GM08714 (cell line): ENCODE results near the gene CYP4F12.
"Not testable (repeated sequence)": the region's sequence is repeated elsewhere in the genome, so short reads cannot be mapped to it uniquely, and the experiment has no call there.

ENCODE experiments used
- H3K4me3 ChIP-seq: fragments of 200-500 bp; sonication (Bioruptor generic); 2 replicates; pipeline ENCODE4 v1.5.1; 2014; ENCODE audit warnings: mild to moderate bottlenecking, low read length, inconsistent platforms
- ZNF274 ChIP-seq: IDR thresholded peaks from 2 replicates; pipeline ENCODE4 v1.6.1; 2012; ENCODE audit warnings: mild to moderate bottlenecking, low read depth, low read length

CYP4F12 gene

GRCh38 chr19:15671891-15672579, 852 bp upstream of the CYP4F12 start:
- H3K4me3 ChIP-seq, result no peak overlapping the region

DNA sequence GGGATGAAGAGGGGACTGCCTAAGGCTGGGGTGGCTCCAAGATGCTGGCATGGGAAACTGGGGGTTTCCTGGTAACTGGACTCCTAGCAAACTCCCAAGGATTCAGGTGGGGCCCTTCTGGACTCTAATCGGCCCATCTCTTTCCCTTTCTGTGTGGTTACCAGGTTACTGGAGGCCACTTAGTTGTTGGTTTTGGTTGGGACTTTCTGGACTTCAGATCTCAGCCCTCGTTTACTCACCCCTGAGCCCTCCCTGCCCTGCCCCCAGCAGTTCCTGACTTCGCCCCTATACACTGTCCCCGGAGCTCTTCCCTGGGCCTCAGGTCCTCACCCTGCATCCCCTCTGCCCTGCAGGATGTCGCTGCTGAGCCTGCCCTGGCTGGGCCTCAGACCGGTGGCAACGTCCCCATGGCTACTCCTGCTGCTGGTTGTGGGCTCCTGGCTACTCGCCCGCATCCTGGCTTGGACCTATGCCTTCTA, 328 bp downstream of the CYP4F12 start:
- no peak overlapping the region for H3K4me3 ChIP-seq
- TF ChIP-seq ZNF274, result no peak

More at GRCh38 chr19:15671891-15672579, 852 bp upstream of the CYP4F12 start:
- no peak for TF ChIP-seq ZNF274

DNA sequence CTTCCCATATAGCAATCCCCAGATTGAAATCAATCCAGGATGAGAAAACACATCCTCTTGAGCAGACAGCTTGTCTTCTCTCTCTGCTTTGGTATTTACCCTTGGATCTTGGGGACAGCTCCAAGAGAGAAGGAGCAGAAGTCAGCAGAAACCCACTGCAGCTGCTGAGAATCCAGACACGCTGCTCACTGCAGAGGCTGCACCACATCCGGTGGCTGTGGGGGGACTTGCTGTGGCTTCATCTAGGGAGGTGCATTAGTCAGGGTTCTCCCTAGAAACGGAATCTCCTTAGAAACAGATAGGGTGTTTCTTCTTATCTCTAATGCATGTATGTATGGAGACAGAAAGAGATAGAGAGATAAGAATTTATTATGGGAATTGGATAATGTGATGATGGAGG, 2.7 kb downstream of the CYP4F12 start:
- no peak overlapping the region for H3K4me3 ChIP-seq
- no peak for TF ChIP-seq ZNF274

- TF ChIP-seq ZNF274, result no peak
Observed at GRCh38 chr19:15679089-15679488, 6.2 kb downstream of the CYP4F12 start.

GRCh38 chr19:15679865-15680264, 7.0 kb downstream of the CYP4F12 start:
- H3K4me3 ChIP-seq, result not testable (repeated sequence)

More at GRCh38 chr19:15679089-15679488, 6.2 kb downstream of the CYP4F12 start:
- no peak overlapping the region for H3K4me3 ChIP-seq

DNA sequence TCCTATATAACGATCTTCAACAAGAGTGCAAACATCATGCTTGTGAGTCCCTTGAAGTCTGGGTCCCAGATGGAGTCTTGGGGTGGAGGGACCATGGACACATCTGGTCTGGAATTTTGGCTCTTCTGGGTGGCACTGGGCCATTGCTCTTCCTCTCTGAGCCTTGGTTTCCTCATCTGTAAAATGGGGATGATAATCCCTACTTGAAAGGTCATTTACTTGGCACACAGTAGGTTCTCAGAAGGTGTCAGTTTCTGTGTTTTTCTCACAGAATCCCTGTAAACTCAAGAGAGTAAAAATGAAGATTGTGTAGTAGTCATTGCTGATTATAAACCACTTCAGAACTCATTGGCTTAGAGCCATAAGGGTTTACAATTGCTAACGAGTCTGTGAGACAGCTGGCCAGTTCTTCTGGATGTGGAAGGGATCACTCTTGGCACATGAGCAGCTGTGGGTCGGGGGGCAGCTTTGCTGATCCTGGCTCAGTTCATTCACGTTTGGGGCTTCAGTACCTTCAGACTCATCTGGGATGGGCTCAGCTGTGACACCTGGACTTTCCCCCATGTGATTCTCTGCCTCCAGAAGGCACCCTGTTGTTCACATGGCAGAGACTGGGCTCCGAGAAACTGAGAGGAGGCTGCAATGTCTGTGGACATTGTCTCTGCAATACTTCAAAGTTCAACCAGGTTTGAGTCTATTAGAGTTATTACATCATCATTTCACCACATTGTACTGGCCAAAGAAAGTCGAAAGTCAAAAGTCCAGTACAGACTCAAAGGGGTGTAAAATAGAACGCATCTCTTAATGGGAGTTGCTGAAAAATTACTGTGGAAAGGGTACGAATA, 7.8 kb downstream of the CYP4F12 start:
- no peak overlapping the region for H3K4me3 ChIP-seq
- TF ChIP-seq ZNF274, result no peak

- no peak overlapping the region for H3K4me3 ChIP-seq
- no peak for TF ChIP-seq ZNF274
Observed at GRCh38 chr19:15683411-15683810, 10.5 kb downstream of the CYP4F12 start.

GRCh38 chr19:15684828-15685227, 11.9 kb downstream of the CYP4F12 start:
- TF ChIP-seq ZNF274, result no peak

GRCh38 chr19:15696654-15697194, 23.8 kb downstream of the CYP4F12 start:
- H3K4me3 ChIP-seq, result no peak overlapping the region
- no peak for TF ChIP-seq ZNF274

More at GRCh38 chr19:15684828-15685227, 11.9 kb downstream of the CYP4F12 start:
- H3K4me3 ChIP-seq, result no peak overlapping the region

DNA sequence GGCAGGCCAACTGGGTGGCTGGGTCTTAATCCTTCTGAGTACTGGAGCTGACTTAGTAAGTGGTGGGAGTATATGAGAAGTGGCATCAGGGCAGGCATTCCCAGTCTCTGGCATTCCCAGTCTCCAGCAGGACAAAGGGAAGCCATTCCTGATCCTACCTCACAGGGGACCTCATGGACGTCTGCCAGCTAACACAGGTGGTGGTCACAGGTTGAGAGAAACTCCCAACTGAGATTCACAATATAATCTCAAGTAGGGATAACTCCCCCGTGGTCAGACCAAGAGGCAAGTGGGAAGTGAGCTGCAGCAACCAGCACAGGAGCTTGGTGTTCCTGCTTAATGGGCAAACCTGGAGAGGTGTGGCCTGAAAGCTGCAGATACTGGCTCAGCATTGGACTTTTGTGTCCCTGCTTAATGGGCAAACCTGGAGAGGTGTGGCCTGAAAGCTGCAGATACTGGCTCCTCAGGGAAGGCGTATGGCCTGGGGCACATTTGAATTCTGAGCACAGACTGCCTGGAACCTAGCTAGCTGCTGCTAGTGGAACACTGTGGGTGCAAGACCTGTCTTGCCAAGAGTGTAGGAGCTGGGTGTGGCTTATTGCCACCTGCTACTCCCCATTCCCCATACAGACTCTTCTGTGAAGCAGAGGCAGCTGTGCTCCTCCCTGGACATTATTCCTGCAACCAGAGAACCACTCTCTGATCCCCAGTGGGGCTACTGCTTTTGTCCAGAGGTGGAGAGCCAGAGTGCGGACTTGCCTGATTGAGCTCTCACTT, 29.1 kb downstream of the CYP4F12 start:
- no peak overlapping the region for H3K4me3 ChIP-seq
- TF ChIP-seq ZNF274, result no peak

DNA sequence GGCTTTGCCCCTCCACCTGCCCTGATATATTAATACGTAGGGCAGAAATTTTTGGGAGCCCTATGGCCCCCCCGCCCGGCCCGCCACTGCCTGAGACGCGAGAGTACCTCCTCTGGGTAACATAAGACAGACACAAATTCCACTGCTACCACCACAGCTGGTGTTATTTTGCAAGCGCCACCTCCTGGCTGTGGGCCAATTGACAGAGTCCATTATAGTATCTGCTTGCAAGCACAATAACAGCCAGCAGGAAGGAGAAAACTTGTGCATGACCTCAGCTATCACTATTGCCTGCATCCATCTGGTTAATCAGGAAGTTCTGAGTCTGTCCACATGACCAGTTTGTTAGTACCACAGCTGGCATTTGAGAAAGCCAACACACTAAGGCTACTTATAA, 29.6 kb downstream of the CYP4F12 start:
- H3K4me3 ChIP-seq, result no peak overlapping the region
- no peak for TF ChIP-seq ZNF274

- TF ChIP-seq ZNF274, result no peak
- no peak overlapping the region for H3K4me3 ChIP-seq
Observed at GRCh38 chr19:15714638-15715037, 41.8 kb downstream of the CYP4F12 start.

DNA sequence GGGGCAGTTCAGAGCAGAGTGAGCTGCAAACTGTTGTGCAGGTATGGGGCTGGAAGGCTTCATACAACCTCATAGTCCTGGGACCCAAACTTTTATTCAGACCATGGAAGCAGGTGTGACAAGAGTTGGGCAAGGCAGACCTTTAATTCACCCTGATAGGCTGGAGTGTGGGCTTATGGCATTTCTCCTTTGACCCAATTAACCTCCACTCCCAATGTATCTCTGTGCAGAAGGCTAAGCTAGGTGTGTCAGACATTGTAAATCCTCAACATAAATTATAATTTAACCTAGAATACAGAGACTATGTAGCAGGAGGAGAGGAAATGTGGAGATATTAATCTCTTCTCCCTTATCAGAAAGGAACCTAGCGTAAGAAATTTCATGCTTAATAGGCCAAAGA, 42.8 kb downstream of the CYP4F12 start:
- H3K4me3 ChIP-seq, result no peak overlapping the region
- no peak for TF ChIP-seq ZNF274

DNA sequence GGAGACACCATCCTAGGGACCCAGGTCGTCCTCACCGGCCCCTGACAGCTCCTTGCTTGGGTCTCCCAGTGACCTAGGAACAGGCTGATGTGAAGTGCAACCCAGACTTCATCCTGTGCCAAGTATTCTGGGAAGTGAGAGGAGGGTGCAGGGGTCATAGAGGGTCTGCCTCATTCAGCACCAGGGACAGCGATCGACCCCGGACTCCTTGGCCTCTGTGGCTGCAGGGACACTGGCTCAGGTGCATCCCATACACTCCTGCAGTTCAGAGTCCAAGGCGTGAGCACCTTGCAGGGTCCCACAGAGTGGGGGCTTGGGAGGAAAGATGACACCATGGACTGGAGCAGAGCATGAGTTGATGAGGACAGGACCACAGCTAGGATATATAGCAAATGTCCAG, 44.9 kb downstream of the CYP4F12 start:
- TF ChIP-seq ZNF274, result no peak
- no peak overlapping the region for H3K4me3 ChIP-seq
